Nephron (organoid): ENCODE results near the gene ATP1A2.
A peak's percentile ranks its signal among the peaks of the same experiment; 100 is the strongest.

Source experiments
- H3K27ac Mint-ChIP-seq, 3 experiments: 2 replicates each; pipeline ENCODE4 v1.8.0; 2020; ENCODE audit warnings: mixed read lengths in 3 of 3, mild to moderate bottlenecking in 2 of 3, moderate library complexity in 1 of 3
- H3K27me3 Mint-ChIP-seq: 2 replicates; pipeline ENCODE4 v1.8.0; 2021; ENCODE audit warnings: low read depth, mild to moderate bottlenecking, moderate library complexity, mixed read lengths
- H3K36me3 Mint-ChIP-seq: 2 replicates; pipeline ENCODE4 v1.8.0; 2020; ENCODE audit warnings: low read depth, mixed read lengths
- H3K4me1 Mint-ChIP-seq: 2 replicates; pipeline ENCODE4 v1.8.0; 2020; ENCODE audit warnings: mixed read lengths
- H3K4me3 Mint-ChIP-seq, 3 experiments: 2 replicates each; pipeline ENCODE4 v1.8.0; 2020; ENCODE audit warnings: mild to moderate bottlenecking in 3 of 3, mixed read lengths in 3 of 3, moderate library complexity in 2 of 3
- H3K9me3 Mint-ChIP-seq: 2 replicates; pipeline ENCODE4 v1.8.0; 2020; ENCODE audit warnings: mixed read lengths
- CTCF ChIP-seq, 3 experiments: fragments of 200-600 bp; sonication (generic); IDR thresholded peaks; one replicate each; pipeline ENCODE4 v1.5.0; 2021; ENCODE audit warnings: antibody characterized with exemption in 3 of 3; ENCODE audit not compliant: unreplicated experiment in 3 of 3

The ATP1A2 gene

GRCh38 chr1:160071289-160071688 lies 44.3 kb upstream of the ATP1A2 start:
- H3K4me1 Mint-ChIP-seq: peaks cover 18% of the 10 kb centered on the region
- H3K9me3 Mint-ChIP-seq: no peaks in the 10 kb centered on the region
- H3K27me3 Mint-ChIP-seq: peaks cover 70% of the 10 kb centered on the region
- H3K36me3 Mint-ChIP-seq: no peaks in the 10 kb centered on the region
- H3K27ac Mint-ChIP-seq: no peak overlapping the region
- H3K4me3 Mint-ChIP-seq: no peak overlapping the region
- TF ChIP-seq CTCF (IDR thresholded peaks at IDR 0.05; ENCODE audit: unreplicated experiment in 3 of 3): no peak

- H3K4me3 Mint-ChIP-seq: no peak overlapping the region
- no peak for TF ChIP-seq CTCF (IDR thresholded peaks at IDR 0.05; ENCODE audit: unreplicated experiment in 3 of 3)
- H3K4me1 Mint-ChIP-seq: peaks cover 7% of the 10 kb centered on the region
- H3K36me3 Mint-ChIP-seq: no peaks in the 10 kb centered on the region
- no peaks in the 10 kb centered on the region for H3K9me3 Mint-ChIP-seq
- H3K27me3 Mint-ChIP-seq: peaks cover 79% of the 10 kb centered on the region
- H3K27ac Mint-ChIP-seq: no peak overlapping the region
Observed at GRCh38 chr1:160074865-160075264, 40.7 kb upstream of the ATP1A2 start.

GRCh38 chr1:160075836-160076235 lies 39.7 kb upstream of the ATP1A2 start:
- peaks cover 81% of the 10 kb centered on the region for H3K27me3 Mint-ChIP-seq
- no peaks in the 10 kb centered on the region for H3K4me1 Mint-ChIP-seq
- H3K36me3 Mint-ChIP-seq: no peaks in the 10 kb centered on the region
- no peaks in the 10 kb centered on the region for H3K9me3 Mint-ChIP-seq
- no peak overlapping the region for H3K4me3 Mint-ChIP-seq
- H3K27ac Mint-ChIP-seq: no peak overlapping the region
- TF ChIP-seq CTCF (IDR thresholded peaks at IDR 0.05; ENCODE audit: unreplicated experiment in 3 of 3): no peak

- Mint-ChIP-seq H3K27ac (no peak overlapping the region), H3K27me3 (peaks cover 82% of the 10 kb centered on the region), H3K9me3 (no peaks in the 10 kb centered on the region), H3K36me3 (no peaks in the 10 kb centered on the region), H3K4me1 (no peaks in the 10 kb centered on the region), H3K4me3 (no peak overlapping the region)
- TF ChIP-seq CTCF (IDR thresholded peaks at IDR 0.05; ENCODE audit: unreplicated experiment in 3 of 3): no peak
Observed at GRCh38 chr1:160076295-160076694, 39.3 kb upstream of the ATP1A2 start.

GRCh38 chr1:160077486-160077885 lies 38.1 kb upstream of the ATP1A2 start:
- TF ChIP-seq CTCF (IDR thresholded peaks at IDR 0.05; ENCODE audit: unreplicated experiment in 3 of 3): no peak
- H3K36me3 Mint-ChIP-seq: no peaks in the 10 kb centered on the region
- no peaks in the 10 kb centered on the region for H3K4me1 Mint-ChIP-seq
- H3K9me3 Mint-ChIP-seq: no peaks in the 10 kb centered on the region
- no peak overlapping the region for H3K4me3 Mint-ChIP-seq
- peaks cover 84% of the 10 kb centered on the region for H3K27me3 Mint-ChIP-seq
- H3K27ac Mint-ChIP-seq: no peak overlapping the region

GRCh38 chr1:160078512-160079195 lies 36.9 kb upstream of the ATP1A2 start:
- peak; percentile 38 to 60 (median 47) for TF ChIP-seq CTCF (IDR thresholded peaks at IDR 0.05; ENCODE audit: unreplicated experiment in 3 of 3)

More at GRCh38 chr1:160078512-160079195, 36.9 kb upstream of the ATP1A2 start:
- no peaks in the 10 kb centered on the region for H3K36me3 Mint-ChIP-seq
- H3K27me3 Mint-ChIP-seq: peaks cover 86% of the 10 kb centered on the region
- no peaks in the 10 kb centered on the region for H3K9me3 Mint-ChIP-seq
- H3K4me1 Mint-ChIP-seq: no peaks in the 10 kb centered on the region
- no peak overlapping the region for H3K27ac Mint-ChIP-seq
- H3K4me3 Mint-ChIP-seq: no peak overlapping the region
